GM20000 (cell line): ENCODE data around the gene KCNQ2.

Experiments used
- DNase-seq: peaks from one replicate; pipeline ENCODE4 v3.0.0; 2012; ENCODE audit warnings: low spot score
- CTCF ChIP-seq: IDR thresholded peaks from 2 replicates; pipeline ENCODE4 v1.5.1; 2012; ENCODE audit warnings: mild to moderate bottlenecking, control low read depth; ENCODE audit errors: extremely low read depth, missing control alignments

The KCNQ2 gene

GRCh38 chr20:63454731-63455567 lies 17.5 kb downstream of the KCNQ2 start:
- DNase-seq: no peak
- TF ChIP-seq CTCF: no peak

- no peak for TF ChIP-seq CTCF
- DNase-seq: peak; percentile 58
Measured at GRCh38 chr20:63452821-63453523, 19.5 kb downstream of the KCNQ2 start.

GRCh38 chr20:63452341-63452740 lies 20.1 kb downstream of the KCNQ2 start:
- TF ChIP-seq CTCF: no peak
- DNase-seq: no peak

- no peak for TF ChIP-seq CTCF
- DNase-seq: no peak
Measured at GRCh38 chr20:63451821-63452220, 20.6 kb downstream of the KCNQ2 start.

GRCh38 chr20:63449796-63450730 lies 22.4 kb downstream of the KCNQ2 start:
- DNase-seq: no peak
- TF ChIP-seq CTCF: no peak

- DNase-seq: no peak
- TF ChIP-seq CTCF: no peak
Measured at GRCh38 chr20:63449025-63449424, 23.4 kb downstream of the KCNQ2 start.
